Nephron progenitor cell (in vitro differentiated cells): ENCODE data around the gene CHD6.
A peak's percentile ranks its signal among the peaks of the same experiment; 100 is the strongest.

ENCODE experiments used
- DNase-seq: peaks from one replicate; pipeline ENCODE4 v3.0.0; 2021
- H3K27ac Mint-ChIP-seq: 2 replicates; pipeline ENCODE4 v1.8.0; 2021; ENCODE audit warnings: mild to moderate bottlenecking, moderate library complexity, mixed read lengths
- H3K27me3 Mint-ChIP-seq: 2 replicates; pipeline ENCODE4 v1.8.0; 2021; ENCODE audit warnings: mild to moderate bottlenecking, low read depth, mixed read lengths; ENCODE audit not compliant: poor library complexity
- H3K36me3 Mint-ChIP-seq: 2 replicates; pipeline ENCODE4 v1.8.0; 2021; ENCODE audit warnings: low read depth, mixed read lengths
- H3K4me1 Mint-ChIP-seq: 2 replicates; pipeline ENCODE4 v1.8.0; 2021; ENCODE audit warnings: mixed read lengths
- H3K4me3 Mint-ChIP-seq: 2 replicates; pipeline ENCODE4 v1.8.0; 2021; ENCODE audit warnings: mild to moderate bottlenecking, moderate library complexity, mixed read lengths
- H3K9me3 Mint-ChIP-seq: 2 replicates; pipeline ENCODE4 v1.8.0; 2021; ENCODE audit warnings: mild to moderate bottlenecking, moderate library complexity, mixed read lengths
- CTCF ChIP-seq: fragments of 200-600 bp; sonication (generic); IDR thresholded peaks from 2 replicates; pipeline ENCODE4 v1.5.0; 2021; ENCODE audit warnings: antibody characterized with exemption

CHD6 gene, protein sequence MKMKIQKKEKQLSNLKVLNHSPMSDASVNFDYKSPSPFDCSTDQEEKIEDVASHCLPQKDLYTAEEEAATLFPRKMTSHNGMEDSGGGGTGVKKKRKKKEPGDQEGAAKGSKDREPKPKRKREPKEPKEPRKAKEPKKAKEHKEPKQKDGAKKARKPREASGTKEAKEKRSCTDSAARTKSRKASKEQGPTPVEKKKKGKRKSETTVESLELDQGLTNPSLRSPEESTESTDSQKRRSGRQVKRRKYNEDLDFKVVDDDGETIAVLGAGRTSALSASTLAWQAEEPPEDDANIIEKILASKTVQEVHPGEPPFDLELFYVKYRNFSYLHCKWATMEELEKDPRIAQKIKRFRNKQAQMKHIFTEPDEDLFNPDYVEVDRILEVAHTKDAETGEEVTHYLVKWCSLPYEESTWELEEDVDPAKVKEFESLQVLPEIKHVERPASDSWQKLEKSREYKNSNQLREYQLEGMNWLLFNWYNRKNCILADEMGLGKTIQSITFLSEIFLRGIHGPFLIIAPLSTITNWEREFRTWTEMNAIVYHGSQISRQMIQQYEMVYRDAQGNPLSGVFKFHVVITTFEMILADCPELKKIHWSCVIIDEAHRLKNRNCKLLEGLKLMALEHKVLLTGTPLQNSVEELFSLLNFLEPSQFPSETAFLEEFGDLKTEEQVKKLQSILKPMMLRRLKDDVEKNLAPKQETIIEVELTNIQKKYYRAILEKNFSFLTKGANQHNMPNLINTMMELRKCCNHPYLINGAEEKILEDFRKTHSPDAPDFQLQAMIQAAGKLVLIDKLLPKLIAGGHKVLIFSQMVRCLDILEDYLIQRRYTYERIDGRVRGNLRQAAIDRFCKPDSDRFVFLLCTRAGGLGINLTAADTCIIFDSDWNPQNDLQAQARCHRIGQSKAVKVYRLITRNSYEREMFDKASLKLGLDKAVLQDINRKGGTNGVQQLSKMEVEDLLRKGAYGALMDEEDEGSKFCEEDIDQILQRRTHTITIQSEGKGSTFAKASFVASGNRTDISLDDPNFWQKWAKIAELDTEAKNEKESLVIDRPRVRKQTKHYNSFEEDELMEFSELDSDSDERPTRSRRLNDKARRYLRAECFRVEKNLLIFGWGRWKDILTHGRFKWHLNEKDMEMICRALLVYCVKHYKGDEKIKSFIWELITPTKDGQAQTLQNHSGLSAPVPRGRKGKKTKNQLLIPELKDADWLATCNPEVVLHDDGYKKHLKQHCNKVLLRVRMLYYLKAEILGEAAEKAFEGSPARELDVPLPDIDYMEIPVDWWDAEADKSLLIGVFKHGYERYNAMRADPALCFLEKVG (N-terminal part only)

DNA sequence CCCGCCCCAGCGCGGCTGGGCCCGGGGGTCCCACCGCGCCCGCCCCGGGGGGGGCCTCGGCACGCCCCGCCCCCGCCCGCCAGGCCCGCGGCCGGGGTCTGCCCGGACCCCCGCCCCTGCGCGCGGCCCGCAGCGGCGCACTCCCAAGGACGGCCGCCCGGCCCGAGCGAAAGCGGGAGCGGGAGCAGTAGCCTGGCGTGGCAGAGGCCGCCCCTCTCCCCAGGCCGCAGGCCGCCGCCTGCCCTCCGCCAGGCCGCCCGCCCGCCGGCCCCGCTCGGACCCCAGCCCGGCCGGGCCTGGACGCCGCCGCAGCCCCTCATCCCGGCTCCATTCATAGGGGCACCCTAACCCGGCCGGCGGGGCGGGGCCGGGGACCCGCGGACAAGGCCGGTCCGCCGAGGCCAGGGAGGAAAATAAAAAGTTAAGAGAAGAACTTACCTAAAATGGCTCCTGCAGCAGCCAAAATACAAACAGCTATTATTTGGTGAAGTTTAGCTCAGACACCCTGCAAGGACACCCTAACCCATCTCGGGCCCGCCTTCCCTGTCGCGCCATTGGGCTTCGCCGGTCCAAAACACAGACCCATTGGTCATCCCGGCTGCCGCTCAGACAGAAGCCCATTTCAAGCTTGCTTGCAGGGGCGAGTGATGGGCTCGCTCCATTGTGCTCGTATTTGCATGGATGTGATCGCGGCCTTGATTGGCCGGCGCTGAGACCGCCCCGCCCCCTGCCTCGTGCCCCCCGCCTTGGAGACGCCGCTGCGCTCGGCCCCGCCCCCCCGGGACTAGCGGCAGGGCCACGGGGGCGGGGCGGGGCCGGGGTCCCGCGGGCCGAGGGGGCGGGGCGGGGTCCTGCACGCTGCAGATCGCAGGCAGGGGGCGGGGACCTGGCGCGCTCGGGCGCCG is at the start of gene CHD6:
CHD6 (minus strand) TSS at position 476 of the 905 bp plus-strand sequence. CDS start 67,040 bp downstream, outside the sequence.
- H3K4me3 Mint-ChIP-seq: peak within 1 kb of the TSS; percentile 93
- no peak for TF ChIP-seq CTCF
- peaks cover 51% of the 10 kb centered on the region for H3K4me1 Mint-ChIP-seq
- H3K27me3 Mint-ChIP-seq: peaks cover 24% of the 10 kb centered on the region
- H3K36me3 Mint-ChIP-seq: no peaks in the 10 kb centered on the region
- H3K27ac Mint-ChIP-seq: peak within 1 kb of the TSS; percentile 90
- peak; percentile 99 for DNase-seq
- H3K9me3 Mint-ChIP-seq: no peaks in the 10 kb centered on the region

DNA sequence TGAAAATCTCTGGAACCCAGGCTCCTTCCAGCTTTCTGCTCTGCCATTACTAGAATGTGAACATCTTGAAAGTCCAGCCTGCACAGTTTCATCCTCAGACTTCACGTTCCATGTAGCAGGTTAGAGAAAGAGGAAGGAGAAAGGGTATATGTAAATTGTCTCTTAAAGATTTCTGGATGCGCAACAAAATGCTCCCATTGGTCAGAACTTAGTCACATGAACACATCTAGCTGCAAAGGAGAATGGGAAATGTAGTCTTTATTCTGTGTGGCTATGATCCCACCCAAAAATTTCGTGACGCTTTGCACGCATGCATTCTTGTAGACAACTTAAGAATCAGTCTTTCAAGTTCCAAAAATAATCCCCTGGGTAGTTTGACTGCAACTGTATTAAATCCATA is 46.4 kb upstream of the CHD6 start:
- no peak for DNase-seq
- Mint-ChIP-seq H3K9me3 (no peaks in the 10 kb centered on the region), H3K4me1 (no peaks in the 10 kb centered on the region), H3K4me3 (no peak overlapping the region), H3K27me3 (peaks cover 4% of the 10 kb centered on the region), H3K27ac (no peak overlapping the region), H3K36me3 (no peaks in the 10 kb centered on the region)
- no peak for TF ChIP-seq CTCF

GRCh38 chr20:41657655-41658054 is 39.5 kb upstream of the CHD6 start:
- no peak for DNase-seq
- Mint-ChIP-seq H3K27me3 (peaks cover 4% of the 10 kb centered on the region), H3K4me1 (no peaks in the 10 kb centered on the region), H3K4me3 (no peak overlapping the region), H3K27ac (no peak overlapping the region), H3K9me3 (no peaks in the 10 kb centered on the region), H3K36me3 (no peaks in the 10 kb centered on the region)
- TF ChIP-seq CTCF: no peak

DNA sequence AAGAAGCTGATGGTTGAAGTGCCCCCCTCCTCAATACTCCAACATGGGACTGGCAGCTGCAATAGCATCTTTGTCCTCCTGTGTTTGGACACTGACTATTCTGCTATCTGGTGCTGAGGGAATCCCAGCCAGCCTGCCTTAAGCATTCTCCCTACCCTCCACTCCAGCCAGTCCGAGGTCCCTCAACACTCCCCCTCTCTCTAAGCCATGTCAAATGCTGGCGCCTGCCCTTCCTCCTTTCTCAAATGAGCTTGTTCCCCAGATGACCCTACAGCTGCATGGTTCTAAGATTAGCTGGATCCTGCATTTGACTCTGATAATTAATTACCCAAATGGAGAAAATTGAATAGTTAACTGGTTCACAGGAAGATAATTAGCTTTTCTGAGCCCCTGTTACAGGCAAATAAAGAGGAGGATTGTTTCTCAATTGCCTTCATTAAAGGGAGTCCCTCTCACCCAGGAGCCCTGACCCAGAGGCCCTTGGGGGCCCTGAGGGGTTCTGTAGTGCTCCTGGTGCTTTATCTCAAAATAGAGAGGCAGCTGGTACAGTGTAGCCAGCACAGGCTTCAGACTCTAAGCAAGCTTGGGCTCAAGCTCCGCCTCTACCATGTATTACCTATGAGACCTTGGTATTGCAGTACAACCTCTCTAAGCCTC is 37.9 kb upstream of the CHD6 start:
- no peaks in the 10 kb centered on the region for H3K9me3 Mint-ChIP-seq
- TF ChIP-seq CTCF: no peak
- no peaks in the 10 kb centered on the region for H3K36me3 Mint-ChIP-seq
- no peak for DNase-seq
- H3K27me3 Mint-ChIP-seq: peaks cover 4% of the 10 kb centered on the region
- no peak overlapping the region for H3K4me3 Mint-ChIP-seq
- no peak overlapping the region for H3K27ac Mint-ChIP-seq
- H3K4me1 Mint-ChIP-seq: peaks cover 2% of the 10 kb centered on the region
